K562 (cell line): ENCODE results near the gene APIP. TPM values are rescaled to one million over a fixed set of nuclear protein-coding genes. Genes with fewer than 3 reads are reported as not detected.
A peak's percentile ranks its signal among the peaks of the same experiment; 100 is the strongest.

Experiments used
- ATAC-seq: fragments of 200-7000 bp; cut with Tn5 transposase; 3 replicates; pipeline ENCODE4 v1.9.1; 2020; ENCODE audit warnings: moderate library complexity
- BruUV-seq: library from RNA; stranded (reverse); fragments of 400-500 nt; replicated peaks from 2 replicates; lab custom pipeline; 2021; lab: Mats Ljungman, UMichigan
- CTCF ChIA-PET: fragments of 300-600 bp; formaldehyde crosslinking; extraction: SDS; loops from one replicate; lab custom pipeline; 2021; ENCODE audit warnings: low intra/inter-chr PET ratio; lab: Yijun Ruan, JAX
- POLR2A ChIA-PET: fragments of 300-600, 350-650 bp; sonication (Branson Sonifier 250); formaldehyde crosslinking; extraction: SDS; loops from one replicate; lab custom pipeline; 2021; ENCODE audit warnings: antibody characterized with exemption, inconsistent platforms; lab: Yijun Ruan, JAX
- DNase-seq, 4 experiments: peaks; one replicate each; pipeline versions ENCODE4 v3.0.0 to v3.0.0-alpha.2; 2011 to 2018; ENCODE audit warnings: low spot score in 3 of 4, mixed read lengths in 3 of 4; ENCODE audit errors: extremely low read depth in 1 of 4
- FAIRE-seq: peaks from 2 replicates; lab custom pipeline; 2011; peaks lifted over from hg19 to GRCh38; lab: Jason Lieb, UNC
- H2AFZ ChIP-seq: 2 replicates; pipeline ENCODE4 v1.6.0; 2011; ENCODE audit warnings: low read depth, low read length, control low read depth, inconsistent platforms
- H3K27ac ChIP-seq: fragments of 200-600 bp; 3 replicates; pipeline ENCODE4 v1.8.0; 2011; ENCODE audit warnings: low read depth, mild to moderate bottlenecking, control low read depth, inconsistent platforms, low read length, moderate library complexity, mixed read lengths; ENCODE audit errors: extremely low read depth
- H3K27me3 ChIP-seq, 2 experiments: fragments of 300-600 bp in 1 of 2; 2 replicates in 1 of 2; 3 replicates in 1 of 2; pipeline versions ENCODE4 v1.6.0 to v1.8.0; 2011; ENCODE audit warnings: inconsistent platforms in 2 of 2, low read length in 2 of 2, mild to moderate bottlenecking in 1 of 2, mixed read lengths in 1 of 2, moderate library complexity in 1 of 2; ENCODE audit not compliant: control insufficient read depth in 2 of 2, insufficient read depth in 2 of 2
- H3K36me3 ChIP-seq: fragments of 300-600 bp; 3 replicates; pipeline ENCODE4 v1.8.0; 2011; ENCODE audit warnings: mild to moderate bottlenecking, low read length, inconsistent platforms; ENCODE audit not compliant: control insufficient read depth, insufficient read depth
- H3K4me1 ChIP-seq, 2 experiments: fragments of 200-600 bp in 1 of 2; replicated peaks in 1 of 2; 2 replicates in 1 of 2; 3 replicates in 1 of 2; pipeline versions ENCODE4 v1.5.1 to v1.8.0; 2011; ENCODE audit warnings: inconsistent platforms in 2 of 2, low read length in 2 of 2, mild to moderate bottlenecking in 1 of 2, mixed read lengths in 1 of 2, moderate library complexity in 1 of 2; ENCODE audit not compliant: control insufficient read depth in 2 of 2, insufficient read depth in 2 of 2
- H3K4me2 ChIP-seq: 2 replicates; pipeline ENCODE4 v1.6.1; 2011; ENCODE audit warnings: low read length, control low read depth, inconsistent platforms, mixed read lengths; ENCODE audit not compliant: insufficient read depth
- H3K4me3 ChIP-seq: fragments of 200-600 bp; sonication (generic), shearing (Covaris generic); 2 replicates; pipeline ENCODE4 v1.5.1; 2016; ENCODE audit warnings: control low read depth, inconsistent platforms
- H3K79me2 ChIP-seq: fragments of 200-600 bp; 3 replicates; pipeline ENCODE4 v1.8.0; 2011; ENCODE audit warnings: low read length, inconsistent platforms; ENCODE audit not compliant: control insufficient read depth, insufficient read depth
- H3K9ac ChIP-seq, 2 experiments: 2 replicates each; pipeline versions ENCODE4 v1.6.0 to v1.6.1; 2011; ENCODE audit warnings: low read depth in 2 of 2, low read length in 2 of 2, control low read depth in 1 of 2, inconsistent platforms in 1 of 2, mild to moderate bottlenecking in 1 of 2, mixed read lengths in 1 of 2; ENCODE audit not compliant: insufficient read depth in 1 of 2
- H3K9me1 ChIP-seq: one replicate; pipeline ENCODE4 v1.6.0; 2011; ENCODE audit warnings: inconsistent platforms, mild to moderate bottlenecking, low read length, moderate library complexity; ENCODE audit not compliant: control insufficient read depth, insufficient read depth
- H3K9me3 ChIP-seq: replicated peaks from 2 replicates; pipeline ENCODE4 v1.5.1; 2011; ENCODE audit warnings: low read depth, low read length, inconsistent platforms; ENCODE audit not compliant: control insufficient read depth, insufficient read depth
- H4K20me1 ChIP-seq: replicated peaks from 2 replicates; pipeline ENCODE4 v1.6.1; 2011; ENCODE audit warnings: low read length, inconsistent platforms, mixed read lengths; ENCODE audit not compliant: control insufficient read depth, insufficient read depth
- CCAR2 ChIP-seq: fragments of 200-400 bp; formaldehyde crosslinking; IDR thresholded peaks from 2 replicates; pipeline ENCODE4 v1.6.1; 2017; ENCODE audit warnings: mild to moderate bottlenecking, low read depth, low read length
- CEBPG ChIP-seq, 3 experiments: fragments of 200-800 bp in 1 of 3; sonication (Bioruptor generic) in 1 of 3; sonication (generic) in 1 of 3; formaldehyde crosslinking in 1 of 3; IDR thresholded peaks in 2 of 3; conservative IDR thresholded peaks in 1 of 3; 2 replicates each; pipeline versions ENCODE4 v1.6.1 to v1.8.0; 2016 to 2022; ENCODE audit warnings: missing compliant biosample characterization in 2 of 3, missing genetic modification characterization in 2 of 3, mild to moderate bottlenecking in 1 of 3, missing genetic modification reagents in 1 of 3
- GABPB1 ChIP-seq: sonication (generic); formaldehyde crosslinking; IDR thresholded peaks from 2 replicates; pipeline ENCODE4 v1.8.0; 2022; ENCODE audit warnings: mild to moderate bottlenecking, missing genetic modification reagents
- POLR2AphosphoS2 ChIP-seq: IDR thresholded peaks from 2 replicates; pipeline ENCODE4 v1.6.1; 2012; ENCODE audit warnings: low read length, improper control_type of control experiment
- PTTG1 ChIP-seq: fragments of 450-650 bp; IDR thresholded peaks from 2 replicates; pipeline ENCODE4 v1.6.1; 2016; ENCODE audit warnings: low read depth, mild to moderate bottlenecking, missing genetic modification characterization, missing compliant biosample characterization
- TBL1XR1 ChIP-seq, 2 experiments: IDR thresholded peaks; 2 replicates each; pipeline ENCODE4 v1.6.1; 2012; ENCODE audit warnings: improper control_type of control experiment in 2 of 2, low read length in 2 of 2, mild to moderate bottlenecking in 1 of 2
- ZNF311 ChIP-seq: fragments of 250-450 bp; sonication (Bioruptor Pico); IDR thresholded peaks from 2 replicates; pipeline ENCODE4 v1.4.0; 2020; ENCODE audit warnings: mild to moderate bottlenecking, moderate library complexity
- ZNF695 ChIP-seq: fragments of 450-650 bp; formaldehyde crosslinking; IDR thresholded peaks from 2 replicates; pipeline ENCODE4 v1.4.0; 2020; ENCODE audit warnings: mild to moderate bottlenecking, moderate library complexity
- ZNF780A ChIP-seq: fragments of 250-450 bp; sonication (Bioruptor Pico); IDR thresholded peaks from 2 replicates; pipeline ENCODE4 v1.5.0; 2021; ENCODE audit warnings: mild to moderate bottlenecking
- WGBS: fragments of 100-300 bp; shearing (Covaris generic); methylation state at CpG from one replicate; pipeline ENCODE4 v1.1.6; 2016; ENCODE audit warnings: low coverage, mixed read lengths; ENCODE audit not compliant: insufficient coverage; ENCODE audit errors: missing lambda C conversion rate; 5-methylcytosine and 5-hydroxymethylcytosine counted together
- in situ Hi-C: fragments of 300-500 bp; cut with MboI; formaldehyde crosslinking; loops from 4 replicates; pipeline ENCODE4 v1.15.0; 2018; ENCODE audit warnings: inconsistent platforms, mixed read lengths
- intact Hi-C: fragments of 100-400 bp; cut with micrococcal nuclease; formaldehyde crosslinking; loops from 2 replicates; pipeline ENCODE4 v1.14.2; 2022
- polyA plus RNA-seq, 8 experiments: library from polyadenylated mRNA; depleted of rRNA in 4 of 8; stranded (reverse) in 5 of 8; unstranded in 3 of 8; fragments of >200 nt; fragmentation: Nextera tagmentation in 2 of 8; fragmentation: Illumina TruSeq in 1 of 8; extraction: Ambion mirVana in 2 of 8; extraction: Trizol in 1 of 8; gene quantifications; 2 replicates each; pipeline versions ENCODE4 v1.2.1 to v1.2.3, GENCODE V29; 2011 to 2014; ENCODE audit warnings: inconsistent platforms in 1 of 8, missing spikeins in 1 of 8
- total RNA-seq, 7 experiments: library from RNA; depleted of rRNA in 6 of 7; stranded (reverse); fragments of >200 nt in 6 of 7; fragmentation: Illumina TruSeq in 2 of 7; extraction: Trizol in 2 of 7; gene quantifications; 2 replicates each; pipeline versions ENCODE4 v1.2.1 to v1.2.3, GENCODE V29; 2011 to 2021; ENCODE audit warnings: low replicate concordance in 1 of 7
- TF ChIP-seq, protein P1 (sequence below): fragments of 250-450 bp; sonication (Bioruptor Pico); IDR thresholded peaks from 2 replicates; pipeline ENCODE4 v1.8.0; 2022; ENCODE audit warnings: moderate library complexity, mild to moderate bottlenecking, inconsistent platforms
- TF ChIP-seq, protein P2 (sequence below): fragments of 450-650 bp; IDR thresholded peaks from 2 replicates; pipeline ENCODE4 v1.6.1; 2018; ENCODE audit not compliant: partially characterized antibody
- TF ChIP-seq, protein P3 (sequence below): fragments of 450-650 bp; formaldehyde crosslinking; IDR thresholded peaks from 2 replicates; pipeline ENCODE4 v1.4.0; 2022; ENCODE audit warnings: mild to moderate bottlenecking, moderate library complexity
- TF ChIP-seq, protein P4 (sequence below): fragments of 250-450 bp; sonication (Bioruptor Pico); IDR thresholded peaks from 2 replicates; pipeline ENCODE4 v1.9.0; 2021; ENCODE audit warnings: mild to moderate bottlenecking, inconsistent platforms

The APIP gene
- total and polyA plus RNA-seq, 9 of the 15 experiments (the other 6 are each of a cell fraction or from before 2014, with no cell fraction given): 63.7 to 110 (median 82.8) TPM

DNA sequence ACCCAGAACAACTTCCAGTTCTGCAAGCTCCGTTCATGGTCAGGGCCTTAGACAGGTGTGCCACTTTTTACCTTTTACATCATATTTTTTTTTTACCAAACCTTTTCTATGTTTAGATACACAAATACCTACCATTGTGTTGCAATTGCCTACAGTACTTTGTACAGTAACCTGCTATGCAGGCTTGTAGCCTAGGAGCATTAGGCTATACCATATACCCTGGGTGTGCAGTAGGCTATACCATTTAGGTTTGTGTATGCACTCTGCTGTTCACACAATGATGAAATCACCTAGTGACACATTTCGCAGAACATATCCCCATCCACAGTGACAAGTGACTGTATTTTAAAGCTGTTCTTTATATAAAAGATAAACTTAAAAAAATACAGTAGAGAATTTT is 29.6 kb downstream of the APIP start:
- no peaks in the 10 kb centered on the region for H3K79me2 ChIP-seq
- CTCF ChIA-PET: interaction anchor here (0.6 kb wide), 1 partner anchor 87 kb away, joined by 3 read pairs; no protein-coding TSS in a partner anchor
- no TSS peak for BruUV-seq
- TF ChIP-seq POLR2AphosphoS2 (no peak), TBL1XR1 (IDR thresholded peaks at IDR 0.05; ENCODE audit: low read length in 2 of 2) (no peak), PTTG1 (tag) (no peak), ZNF311 (CRISPR knock-in tag) (no peak), CEBPG (CRISPR knock-in tag; IDR thresholded peaks at IDR 0.05) (no peak), CEBPG (tag; conservative IDR thresholded peaks at IDR 0.05 in 1 of 2, IDR thresholded peaks at IDR 0.05 in 1 of 2) (0 out of 4 replicates have a peak, but pooled peaks of 1 of the 2 experiments have one; percentile 33), ZNF780A (CRISPR knock-in tag) (no peak), ZNF695 (CRISPR knock-in tag) (no peak), CCAR2 (no peak), GABPB1 (CRISPR knock-in tag) (no peak)
- TF ChIP-seq, protein P1, sequence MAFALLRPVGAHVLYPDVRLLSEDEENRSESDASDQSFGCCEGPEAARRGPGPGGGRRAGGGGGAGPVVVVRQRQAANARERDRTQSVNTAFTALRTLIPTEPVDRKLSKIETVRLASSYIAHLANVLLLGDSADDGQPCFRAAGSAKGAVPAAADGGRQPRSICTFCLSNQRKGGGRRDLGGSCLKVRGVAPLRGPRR (CRISPR knock-in tag): no peak
- TF ChIP-seq, protein P2, sequence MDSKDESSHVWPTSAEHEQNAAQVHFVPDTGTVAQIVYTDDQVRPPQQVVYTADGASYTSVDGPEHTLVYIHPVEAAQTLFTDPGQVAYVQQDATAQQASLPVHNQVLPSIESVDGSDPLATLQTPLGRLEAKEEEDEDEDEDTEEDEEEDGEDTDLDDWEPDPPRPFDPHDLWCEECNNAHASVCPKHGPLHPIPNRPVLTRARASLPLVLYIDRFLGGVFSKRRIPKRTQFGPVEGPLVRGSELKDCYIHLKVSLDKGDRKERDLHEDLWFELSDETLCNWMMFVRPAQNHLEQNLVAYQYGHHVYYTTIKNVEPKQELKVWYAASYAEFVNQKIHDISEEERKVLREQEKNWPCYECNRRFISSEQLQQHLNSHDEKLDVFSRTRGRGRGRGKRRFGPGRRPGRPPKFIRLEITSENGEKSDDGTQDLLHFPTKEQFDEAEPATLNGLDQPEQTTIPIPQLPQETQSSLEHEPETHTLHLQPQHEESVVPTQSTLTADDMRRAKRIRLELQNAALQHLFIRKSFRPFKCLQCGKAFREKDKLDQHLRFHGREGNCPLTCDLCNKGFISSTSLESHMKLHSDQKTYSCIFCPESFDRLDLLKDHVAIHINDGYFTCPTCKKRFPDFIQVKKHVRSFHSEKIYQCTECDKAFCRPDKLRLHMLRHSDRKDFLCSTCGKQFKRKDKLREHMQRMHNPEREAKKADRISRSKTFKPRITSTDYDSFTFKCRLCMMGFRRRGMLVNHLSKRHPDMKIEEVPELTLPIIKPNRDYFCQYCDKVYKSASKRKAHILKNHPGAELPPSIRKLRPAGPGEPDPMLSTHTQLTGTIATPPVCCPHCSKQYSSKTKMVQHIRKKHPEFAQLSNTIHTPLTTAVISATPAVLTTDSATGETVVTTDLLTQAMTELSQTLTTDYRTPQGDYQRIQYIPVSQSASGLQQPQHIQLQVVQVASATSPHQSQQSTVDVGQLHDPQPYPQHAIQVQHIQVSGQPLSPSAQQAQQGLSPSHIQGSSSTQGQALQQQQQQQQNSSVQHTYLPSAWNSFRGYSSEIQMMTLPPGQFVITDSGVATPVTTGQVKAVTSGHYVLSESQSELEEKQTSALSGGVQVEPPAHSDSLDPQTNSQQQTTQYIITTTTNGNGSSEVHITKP: peak; percentile 66
- TF ChIP-seq, protein P3, sequence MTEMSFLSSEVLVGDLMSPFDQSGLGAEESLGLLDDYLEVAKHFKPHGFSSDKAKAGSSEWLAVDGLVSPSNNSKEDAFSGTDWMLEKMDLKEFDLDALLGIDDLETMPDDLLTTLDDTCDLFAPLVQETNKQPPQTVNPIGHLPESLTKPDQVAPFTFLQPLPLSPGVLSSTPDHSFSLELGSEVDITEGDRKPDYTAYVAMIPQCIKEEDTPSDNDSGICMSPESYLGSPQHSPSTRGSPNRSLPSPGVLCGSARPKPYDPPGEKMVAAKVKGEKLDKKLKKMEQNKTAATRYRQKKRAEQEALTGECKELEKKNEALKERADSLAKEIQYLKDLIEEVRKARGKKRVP (CRISPR knock-in tag): no peak
- TF ChIP-seq, protein P4, sequence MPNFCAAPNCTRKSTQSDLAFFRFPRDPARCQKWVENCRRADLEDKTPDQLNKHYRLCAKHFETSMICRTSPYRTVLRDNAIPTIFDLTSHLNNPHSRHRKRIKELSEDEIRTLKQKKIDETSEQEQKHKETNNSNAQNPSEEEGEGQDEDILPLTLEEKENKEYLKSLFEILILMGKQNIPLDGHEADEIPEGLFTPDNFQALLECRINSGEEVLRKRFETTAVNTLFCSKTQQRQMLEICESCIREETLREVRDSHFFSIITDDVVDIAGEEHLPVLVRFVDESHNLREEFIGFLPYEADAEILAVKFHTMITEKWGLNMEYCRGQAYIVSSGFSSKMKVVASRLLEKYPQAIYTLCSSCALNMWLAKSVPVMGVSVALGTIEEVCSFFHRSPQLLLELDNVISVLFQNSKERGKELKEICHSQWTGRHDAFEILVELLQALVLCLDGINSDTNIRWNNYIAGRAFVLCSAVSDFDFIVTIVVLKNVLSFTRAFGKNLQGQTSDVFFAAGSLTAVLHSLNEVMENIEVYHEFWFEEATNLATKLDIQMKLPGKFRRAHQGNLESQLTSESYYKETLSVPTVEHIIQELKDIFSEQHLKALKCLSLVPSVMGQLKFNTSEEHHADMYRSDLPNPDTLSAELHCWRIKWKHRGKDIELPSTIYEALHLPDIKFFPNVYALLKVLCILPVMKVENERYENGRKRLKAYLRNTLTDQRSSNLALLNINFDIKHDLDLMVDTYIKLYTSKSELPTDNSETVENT (CRISPR knock-in tag): no peak
- TF ChIP-seq, all 486 proteins: peak for 2
- Histone ChIP-seq H3K4me3 (no peak overlapping the region), H3K4me2 (no peak overlapping the region), H3K9me1 (no peaks in the 10 kb centered on the region), H3K36me3 (peaks cover 55% of the 10 kb centered on the region), H3K4me1 (no peaks in the 10 kb centered on the region), H4K20me1 (no peaks in the 10 kb centered on the region; the same call in 1 of the 2 replicates), H3K27me3 (no peaks in the 10 kb centered on the region), H2AFZ (no peak overlapping the region), H3K27ac (no peak overlapping the region), H3K9me3 (no peaks in the 10 kb centered on the region), H3K9ac (no peak overlapping the region)
- POLR2A ChIA-PET: interaction anchor here (0.6 to 1.1 kb wide), 2 partner anchors 11 to 13 kb away, joined by 3 read pairs; no protein-coding TSS in a partner anchor
- intact Hi-C loops: no loop called here
- in situ Hi-C loops: no loop called here
- no peak for DNase-seq
- ATAC-seq: no peak
- 84% methylated on average over 2 of the region's 2 CpGs for whole genome bisulfite sequencing
- FAIRE-seq: peak; percentile 46
